ENCODE data around the gene PKD2L1. TPM values are rescaled to one million over a fixed set of nuclear protein-coding genes. Genes with fewer than 3 reads are reported as not detected.
"Not testable (repeated sequence)": the region's sequence is repeated elsewhere in the genome, so short reads cannot be mapped to it uniquely, and the experiment has no call there.

Gene PKD2L1
- total RNA-seq, 1 experiment from 2014 or later, result not detected

DNA sequence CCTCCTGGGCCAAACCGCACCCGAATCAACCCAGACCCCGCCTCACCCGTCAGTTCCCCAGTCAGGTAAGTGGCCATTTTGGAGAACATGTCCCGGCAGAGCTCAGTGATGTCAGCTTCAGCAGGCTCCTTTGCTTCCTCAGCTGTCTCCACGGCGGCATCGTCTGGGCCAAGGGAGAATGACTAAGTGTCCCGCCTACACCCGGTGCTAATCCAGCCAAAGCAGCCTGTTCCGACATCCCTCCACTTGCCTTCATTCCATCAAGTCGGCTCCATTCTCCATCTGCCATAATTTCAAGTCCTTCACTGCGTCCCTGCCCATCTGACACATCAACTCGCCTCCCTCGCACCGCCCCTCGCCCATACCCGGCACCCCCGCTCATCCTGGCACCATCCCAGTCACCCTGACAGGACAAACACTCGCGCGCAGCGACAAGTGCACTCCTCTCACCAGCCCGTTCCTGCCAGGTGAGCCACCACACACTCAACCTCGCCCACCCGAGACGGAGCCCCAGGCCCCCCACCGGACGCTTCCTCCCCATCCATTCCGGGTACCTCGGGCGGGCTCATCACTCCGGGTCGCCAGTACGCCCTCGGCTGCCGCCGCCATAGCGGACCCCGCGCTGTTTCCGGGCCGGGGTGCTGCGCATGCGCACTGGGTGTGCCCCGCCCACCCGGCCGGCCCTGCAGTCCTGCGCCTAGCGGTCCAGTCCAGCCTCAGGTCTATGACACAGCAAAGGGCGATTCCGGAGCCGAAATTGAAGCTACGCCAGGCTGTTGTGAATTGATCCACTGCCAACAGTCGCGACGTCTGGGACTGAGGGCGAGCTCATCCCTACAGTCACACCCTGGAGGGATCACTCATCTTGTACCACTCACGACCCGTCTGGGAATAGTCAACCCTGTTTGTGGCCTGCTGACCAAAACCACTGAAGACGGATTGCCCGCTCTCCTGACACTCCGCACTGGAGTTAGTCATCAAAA, 43.7 kb downstream of the PKD2L1 start, which contains the start of gene BLOC1S2:
Gene BLOC1S2, minus strand, starts transcription at position 630 of the 983 bp plus-strand sequence. Its CDS starts 21 bp downstream, at position 609.
- DNase-seq (ENCODE audit: low spot score), result peak; percentile 87

GRCh38 chr10:100285326-100285725, 44.7 kb downstream of the PKD2L1 start:
- DNase-seq (ENCODE audit: low spot score), result not testable (repeated sequence)

DNA sequence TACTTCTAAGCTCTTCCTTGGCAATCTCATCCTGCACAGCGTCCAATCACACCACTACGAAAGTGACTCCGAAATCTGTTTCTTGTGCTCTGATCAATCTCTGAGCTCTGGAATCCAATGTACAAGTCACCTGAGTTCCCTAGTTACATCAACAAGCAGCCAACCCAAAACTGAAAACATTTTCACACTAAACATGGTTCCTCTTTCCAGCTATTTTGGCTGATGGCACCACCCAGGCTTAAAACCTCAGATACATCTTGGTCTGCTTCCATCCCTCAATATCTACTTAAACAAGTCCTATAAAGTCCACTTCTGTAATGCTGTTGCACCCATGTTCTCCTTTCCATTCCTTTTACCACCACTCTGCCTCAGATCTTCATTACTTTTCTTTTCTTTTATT, 47.1 kb downstream of the PKD2L1 start:
- no peak for DNase-seq (ENCODE audit: low spot score)

- DNase-seq (ENCODE audit: low spot score), result not testable (repeated sequence)
Observed at GRCh38 chr10:100276971-100277370, 53.1 kb downstream of the PKD2L1 start.

DNA sequence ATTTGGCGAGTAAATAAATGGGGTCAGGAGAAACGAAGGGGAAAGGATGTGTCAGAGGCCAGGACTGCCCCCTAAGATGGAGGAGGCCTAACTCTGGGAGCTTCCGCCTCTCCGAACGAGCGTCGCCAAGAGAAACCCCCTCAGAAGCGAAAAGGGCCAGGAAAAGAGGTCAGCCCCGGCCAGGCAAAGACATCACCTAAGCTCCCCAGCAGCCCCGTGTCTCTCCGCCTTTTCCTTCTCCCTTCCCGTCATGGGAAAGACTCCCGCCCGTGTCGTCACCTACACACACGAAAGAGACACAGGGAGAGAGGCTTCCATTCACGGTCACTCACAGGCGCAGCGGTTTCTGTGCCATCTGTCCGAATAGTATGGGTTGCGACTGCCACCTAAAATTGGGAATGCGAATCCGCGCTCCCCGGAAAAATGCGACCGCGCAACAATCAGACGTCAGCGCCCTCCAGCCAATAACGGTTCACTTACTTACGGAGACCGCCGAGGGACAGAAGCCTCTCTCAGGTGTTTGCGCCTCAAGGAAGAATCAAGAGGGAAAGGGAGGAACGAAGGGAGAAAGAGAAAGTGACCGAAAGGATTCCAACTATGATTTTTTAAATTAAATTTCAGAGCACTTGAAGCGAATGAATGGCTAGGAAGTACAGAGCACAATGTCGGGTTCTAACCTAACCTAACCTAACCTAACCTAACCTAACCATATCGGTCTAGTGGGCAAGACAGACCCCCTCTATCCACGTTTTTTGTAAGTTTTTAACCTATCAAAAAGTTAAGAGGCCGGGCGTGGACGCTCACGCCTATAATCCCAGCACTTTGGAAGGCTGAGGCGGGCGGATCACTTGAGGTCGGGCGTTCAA, 62.6 kb downstream of the PKD2L1 start, which contains the start of gene CWF19L1:
Gene CWF19L1, minus strand, starts transcription at position 400 of the 866 bp plus-strand sequence. Its CDS starts 45 bp downstream, at position 355.
- peak; percentile 83 for DNase-seq (ENCODE audit: low spot score)

DNA sequence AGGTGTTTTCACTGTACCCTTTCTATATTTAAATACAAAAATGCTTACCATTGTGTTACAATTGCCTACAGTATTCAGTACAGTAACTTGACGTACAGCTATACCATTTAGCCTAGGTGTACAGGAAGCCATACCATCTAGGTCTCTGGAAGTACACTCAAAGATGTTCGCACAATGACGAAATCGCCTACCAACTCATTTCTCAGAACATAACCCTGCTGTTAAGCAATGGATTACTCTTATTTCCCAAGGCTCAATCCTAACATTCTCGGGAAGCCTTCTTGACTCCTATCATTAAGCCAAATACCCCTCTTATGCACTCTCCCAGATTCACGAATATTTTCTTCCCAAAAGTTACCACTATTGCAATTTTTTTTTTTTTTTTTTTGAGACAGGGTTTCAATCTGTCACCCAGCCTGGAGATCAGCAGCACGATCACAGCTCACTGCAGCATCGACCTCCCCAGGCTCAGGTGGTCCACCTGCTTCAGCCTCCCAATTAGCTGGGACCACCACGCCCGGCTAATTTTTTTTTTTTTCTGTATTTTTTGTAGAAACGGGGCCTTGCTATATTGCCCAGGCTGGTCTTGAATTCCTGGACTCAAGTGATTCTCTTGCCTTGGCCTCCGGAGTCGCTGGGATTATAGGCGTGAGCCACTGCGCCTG, 64.1 kb downstream of the PKD2L1 start:
- DNase-seq (ENCODE audit: low spot score), result no peak

DNA sequence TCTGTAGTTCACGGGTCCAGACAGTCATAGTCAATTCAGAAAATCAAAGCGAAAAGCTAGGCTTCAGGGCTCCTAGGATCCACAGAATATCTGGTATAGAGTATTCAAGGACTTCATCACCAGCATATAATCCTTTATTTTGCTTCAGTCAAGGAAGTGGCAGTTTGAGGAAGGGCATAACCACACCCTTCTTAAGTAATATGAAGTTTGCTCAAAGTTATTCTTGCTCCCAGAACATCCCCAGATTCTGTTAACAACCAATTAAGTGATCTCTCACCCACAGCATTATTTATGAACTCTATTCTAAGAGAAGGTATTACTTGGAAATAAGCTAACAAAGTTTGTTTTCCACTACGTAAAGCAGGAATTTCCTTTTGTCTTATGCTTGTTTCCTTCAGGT, 75.8 kb downstream of the PKD2L1 start:
- no peak for DNase-seq (ENCODE audit: low spot score)

DNA sequence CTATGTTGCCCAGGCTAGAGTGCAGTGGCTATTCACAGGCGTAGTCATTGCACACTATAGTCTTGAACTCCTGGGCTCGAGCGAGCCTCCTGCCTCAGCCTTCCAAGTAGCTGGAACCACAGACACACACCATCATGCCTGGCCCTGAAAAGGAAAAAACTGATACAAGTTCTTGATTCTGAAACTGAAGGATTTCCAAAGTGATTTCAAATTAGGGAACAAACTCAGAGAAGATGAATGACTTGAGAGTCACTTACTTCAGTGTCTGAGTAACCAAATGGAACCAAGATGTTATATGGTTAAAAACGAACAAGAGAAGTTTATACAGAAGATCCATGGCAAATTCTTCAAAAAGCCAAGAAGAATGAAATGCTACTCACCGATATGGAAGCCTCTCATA, 77.0 kb downstream of the PKD2L1 start:
- DNase-seq (ENCODE audit: low spot score), result no peak

GRCh38 chr10:100248820-100249219, 81.2 kb downstream of the PKD2L1 start:
- no peak for DNase-seq (ENCODE audit: low spot score)

GRCh38 chr10:100245484-100246220, 84.4 kb downstream of the PKD2L1 start:
- DNase-seq (ENCODE audit: low spot score), result no peak

GRCh38 chr10:100239851-100240250, 90.2 kb downstream of the PKD2L1 start:
- no peak for DNase-seq (ENCODE audit: low spot score)

DNA sequence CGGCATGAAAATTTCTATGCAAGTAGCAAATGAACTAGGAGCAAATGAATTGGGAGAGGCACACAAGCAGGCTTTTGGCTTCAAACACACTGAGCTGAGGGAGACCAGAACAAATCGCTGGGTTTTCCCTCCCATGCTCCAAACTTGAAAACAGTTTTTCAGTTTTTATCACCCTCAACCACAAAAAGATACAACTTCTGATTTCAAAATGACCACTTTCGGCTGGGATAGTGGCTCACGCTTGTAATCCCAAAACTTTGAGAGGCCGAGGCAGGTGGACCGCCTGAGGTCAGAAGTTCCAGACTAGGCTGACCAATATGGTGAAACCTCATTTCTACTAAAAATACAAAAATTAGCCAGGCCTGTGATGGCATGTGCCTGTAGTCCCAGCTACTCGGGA, 91.6 kb downstream of the PKD2L1 start:
- DNase-seq (ENCODE audit: low spot score), result no peak

Small RNAs within 50 kb of the gene (small RNA-seq; reads per million reads assigned to genes)
- gene RNU6-422P, result not detected

Other genes with a start within 250 kb of the PKD2L1 start
- not detected in 2 replicates for gene CPN1, start 248.4 kb downstream of the PKD2L1 start, total RNA-seq (2014; rRNA removed; shearing (Covaris generic))
- 12.5 and 13.0 TPM in 2 replicates for gene ERLIN1, start 144.2 kb downstream of the PKD2L1 start, total RNA-seq (2014; rRNA removed; shearing (Covaris generic))
- 14.7 and 15.2 TPM in 2 replicates for gene CHUK, start 100.6 kb downstream of the PKD2L1 start, total RNA-seq (2014; rRNA removed; shearing (Covaris generic))
- 18.1 and 19.5 TPM in 2 replicates for gene CWF19L1, start 62.6 kb downstream of the PKD2L1 start, total RNA-seq (2014; rRNA removed; shearing (Covaris generic))
- gene BLOC1S2, start 43.5 kb downstream of the PKD2L1 start, total RNA-seq (2014; rRNA removed; shearing (Covaris generic)), result 24.5 and 37.6 TPM in 2 replicates
- 253 and 267 TPM in 2 replicates for gene SCD, start 17.0 kb upstream of the PKD2L1 start, total RNA-seq (2014; rRNA removed; shearing (Covaris generic))
- 0.03 and 0.23 TPM in 2 replicates for gene WNT8B, start 132.8 kb upstream of the PKD2L1 start, total RNA-seq (2014; rRNA removed; shearing (Covaris generic))
- 1.2 and 2.0 TPM in 2 replicates for gene SEC31B, start 189.6 kb upstream of the PKD2L1 start, total RNA-seq (2014; rRNA removed; shearing (Covaris generic))
- 289 and 300 TPM in 2 replicates for gene NDUFB8, start 199.6 kb upstream of the PKD2L1 start, total RNA-seq (2014; rRNA removed; shearing (Covaris generic))
- gene HIF1AN, start 205.7 kb upstream of the PKD2L1 start, total RNA-seq (2014; rRNA removed; shearing (Covaris generic)), result 5.2 and 7.4 TPM in 2 replicates

Data from HT-29 (cell line).